Gastroesophageal sphincter (tissue), 4 donors: ENCODE results near the gene ZNF483. TPM values are rescaled to one million over a fixed set of nuclear protein-coding genes. Genes with fewer than 3 reads are reported as not detected.

Source experiments
- ATAC-seq: fragments of 150-250 bp; one replicate; pipeline ENCODE4 v1.9.1; 2016; ENCODE audit warnings: mild to moderate bottlenecking, moderate library complexity
- H3K27ac ChIP-seq, 4 donors: fragments of 200-600 bp; sonication (generic) in 3 of 4; 1 replicate in 3 of 4; 2 replicates in 1 of 4; pipeline ENCODE4 v1.5.1; 2016 to 2019
- H3K27me3 ChIP-seq: fragments of 200-600 bp; sonication (generic); one replicate; pipeline ENCODE4 v1.5.1; 2019
- H3K36me3 ChIP-seq, 2 donors: fragments of 200-600 bp; sonication (generic); one replicate each; pipeline ENCODE4 v1.5.1; 2019; ENCODE audit warnings: control low read depth in 1 of 2
- H3K4me1 ChIP-seq, 3 donors: fragments of 200-600 bp; sonication (generic); 1 replicate in 2 of 3; 2 replicates in 1 of 3; pipeline ENCODE4 v1.5.1; 2016 to 2019; ENCODE audit warnings: control low read depth in 2 of 3
- H3K4me3 ChIP-seq, 2 donors: fragments of 200-600 bp; sonication (generic); one replicate each; pipeline ENCODE4 v1.5.1; 2019; ENCODE audit warnings: mild to moderate bottlenecking in 1 of 2, moderate library complexity in 1 of 2
- H3K9me3 ChIP-seq, 3 donors: fragments of 200-600 bp; sonication (generic); one replicate each; pipeline ENCODE4 v1.5.1; 2017 to 2019; ENCODE audit warnings: control low read depth in 2 of 3
- CTCF ChIP-seq, 4 experiments: fragments of 200-600 bp in 2 of 4; fragments of 450-650 bp in 2 of 4; sonication (generic) in 1 of 4; IDR thresholded peaks; one replicate each; pipeline ENCODE4 v1.5.1; 2017 to 2019; ENCODE audit warnings: antibody characterized with exemption in 4 of 4, mild to moderate bottlenecking in 2 of 4, moderate library complexity in 2 of 4
- EP300 ChIP-seq: sonication (generic); formaldehyde crosslinking; IDR thresholded peaks from one replicate; pipeline ENCODE4 v1.6.1; 2017; ENCODE audit warnings: antibody characterized with exemption, mild to moderate bottlenecking
- POLR2A ChIP-seq, 2 donors: fragments of 450-650 bp; IDR thresholded peaks; one replicate each; pipeline ENCODE4 v1.6.1; 2017; ENCODE audit warnings: antibody characterized with exemption in 2 of 2, mild to moderate bottlenecking in 2 of 2, moderate library complexity in 1 of 2
- POLR2AphosphoS5 ChIP-seq: sonication (generic); formaldehyde crosslinking; IDR thresholded peaks from one replicate; pipeline ENCODE4 v1.6.1; 2017; ENCODE audit warnings: antibody characterized with exemption
- WGBS, 2 donors: methylation state at CpG; one replicate each; pipeline ENCODE4 v1.1.5; 2018; ENCODE audit warnings: low coverage in 1 of 2; 5-methylcytosine and 5-hydroxymethylcytosine counted together
- total RNA-seq, 4 donors: library from RNA; depleted of rRNA; stranded (reverse); fragments of >200 nt; gene quantifications; one replicate each; pipeline ENCODE4 v1.1.0, GENCODE V29; 2016

The ZNF483 gene
- total RNA-seq, 4 donors from 2014 or later = 10.8 to 30.5 (median 21.4) TPM

GRCh38 chr9:111527347-111527746, 2.4 kb downstream of the ZNF483 start:
- Histone ChIP-seq H3K4me3 (no peak overlapping the region), H3K27me3 (no peaks in the 10 kb centered on the region), H3K27ac (no peak overlapping the region), H3K36me3 (peaks cover 0 to 49% of the 10 kb centered on the region in 2 donors), H3K4me1 (peaks cover 0 to 20% (median 0%) of the 10 kb centered on the region in 3 donors), H3K9me3 (no peaks in the 10 kb centered on the region)
- no peak for TF ChIP-seq EP300
- WGBS, 2 donors = 100% methylated on average over 1 of the region's 2 CpGs
- ATAC-seq = no peak

DNA sequence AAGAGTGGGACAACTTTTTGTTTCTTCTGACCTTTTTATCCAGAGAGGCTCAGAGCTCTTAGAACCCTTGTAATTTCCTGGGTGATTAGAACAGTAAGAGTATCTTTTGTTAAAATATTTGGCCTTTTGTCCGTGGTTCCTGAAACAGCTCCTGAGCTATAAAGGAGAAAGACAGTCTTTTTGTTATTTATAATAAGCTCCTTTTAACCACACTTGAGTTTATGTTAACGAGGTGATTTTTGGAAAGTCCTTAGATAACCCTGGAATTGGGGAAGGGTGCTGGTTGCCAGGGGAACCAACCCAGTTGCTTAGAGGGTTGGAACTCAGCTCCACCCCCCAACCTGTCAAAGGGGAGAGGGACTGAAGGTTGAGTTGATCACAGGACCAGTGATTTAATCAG, 4.8 kb downstream of the ZNF483 start:
- no peak overlapping the region for H3K4me3 ChIP-seq
- no peak overlapping the region for H3K27ac ChIP-seq
- peaks cover 3 to 74% of the 10 kb centered on the region in 2 donors for H3K36me3 ChIP-seq
- TF ChIP-seq CTCF (IDR thresholded peaks at IDR 0.05) (no peak), POLR2A (IDR thresholded peaks at IDR 0.05) (no peak), EP300 (no peak), POLR2AphosphoS5 (no peak)
- H3K27me3 ChIP-seq = no peaks in the 10 kb centered on the region
- H3K4me1 ChIP-seq = peaks cover 0 to 18% (median 0%) of the 10 kb centered on the region in 3 donors
- H3K9me3 ChIP-seq = peaks cover 0 to 18% (median 0%) of the 10 kb centered on the region in 3 donors
- WGBS, 2 donors = 29 to 58% methylated on average over 1 to 2 of the region's 2 CpGs
- no peak for ATAC-seq

GRCh38 chr9:111531716-111532115, 6.7 kb downstream of the ZNF483 start:
- Histone ChIP-seq H3K27ac (no peak overlapping the region), H3K4me3 (no peak overlapping the region), H3K4me1 (peaks cover 0 to 5% (median 0%) of the 10 kb centered on the region in 3 donors), H3K27me3 (no peaks in the 10 kb centered on the region), H3K36me3 (peaks cover 3 to 93% of the 10 kb centered on the region in 2 donors), H3K9me3 (peaks cover 0 to 36% (median 0%) of the 10 kb centered on the region in 3 donors)
- 92 to 100% methylated on average over 2 to 4 of the region's 4 CpGs for WGBS, 2 donors
- no peak for TF ChIP-seq CTCF (IDR thresholded peaks at IDR 0.05)
- no peak for TF ChIP-seq POLR2AphosphoS5
- TF ChIP-seq EP300 = no peak
- no peak for ATAC-seq

- Histone ChIP-seq H3K36me3 (peaks cover 5 to 97% of the 10 kb centered on the region in 2 donors), H3K9me3 (peaks cover 0 to 51% (median 0%) of the 10 kb centered on the region in 3 donors), H3K27me3 (no peaks in the 10 kb centered on the region), H3K27ac (no peak overlapping the region), H3K4me3 (no peak overlapping the region), H3K4me1 (no peaks in the 10 kb centered on the region)
- ATAC-seq = no peak
- TF ChIP-seq CTCF (IDR thresholded peaks at IDR 0.05) (no peak), POLR2A (IDR thresholded peaks at IDR 0.05) (no peak), EP300 (no peak), POLR2AphosphoS5 (no peak)
- WGBS, 2 donors = 84 to 98% methylated on average over 5 of the region's 5 CpGs
Observed at GRCh38 chr9:111533099-111533790, 8.3 kb downstream of the ZNF483 start.

- H3K27me3 ChIP-seq = no peaks in the 10 kb centered on the region
- ATAC-seq = no peak
- H3K27ac ChIP-seq = no peak overlapping the region
- H3K36me3 ChIP-seq = peaks cover 24 to 93% of the 10 kb centered on the region in 2 donors
- peaks cover 5 to 100% (median 8%) of the 10 kb centered on the region in 3 donors for H3K9me3 ChIP-seq
- no peak overlapping the region for H3K4me3 ChIP-seq
- H3K4me1 ChIP-seq = no peaks in the 10 kb centered on the region
- no peak for TF ChIP-seq EP300
- no peak for TF ChIP-seq CTCF (IDR thresholded peaks at IDR 0.05)
- no peak for TF ChIP-seq POLR2AphosphoS5
- no peak for TF ChIP-seq POLR2A (IDR thresholded peaks at IDR 0.05)
- WGBS, 2 donors = 97% methylated on average over 7 to 11 of the region's 11 CpGs
Observed at GRCh38 chr9:111542497-111543254, 17.7 kb downstream of the ZNF483 start.
